Stimulated activated CD4-positive, alpha-beta T cell treated with anti-CD3 and anti-CD28 coated beads, TNF-alpha, amount 100 ng/mL, for 1 hour (primary cell): ENCODE results near the gene OTOR.

Experiments used
- DNase-seq, 3 donors: peaks; one replicate each; pipeline ENCODE4 v3.0.0-alpha.2; 2020; ENCODE audit warnings: low read depth in 3 of 3, low spot score in 1 of 3

OTOR gene

GRCh38 chr20:16748308-16748900 is at the start of gene OTOR:
Gene OTOR, plus strand, starts transcription at chr20:16748358. Its CDS starts 44 bp downstream, at chr20:16748402.
- no peak for DNase-seq

GRCh38 chr20:16699293-16699692 is 48.9 kb upstream of the OTOR start:
- no peak for DNase-seq

GRCh38 chr20:16701296-16701695 is 46.9 kb upstream of the OTOR start:
- DNase-seq: no peak

- DNase-seq: no peak
These were observed 44.6 kb upstream of the OTOR start for GRCh38 chr20:16703570-16703969.

- DNase-seq: no peak
These were observed 40.5 kb upstream of the OTOR start for GRCh38 chr20:16707674-16708073.

GRCh38 chr20:16708602-16709001 is 39.6 kb upstream of the OTOR start:
- DNase-seq: no peak

GRCh38 chr20:16709017-16709416 is 39.1 kb upstream of the OTOR start:
- no peak for DNase-seq

GRCh38 chr20:16710781-16711180 is 37.4 kb upstream of the OTOR start:
- no peak for DNase-seq

- no peak for DNase-seq
These were observed 36.4 kb upstream of the OTOR start for GRCh38 chr20:16711661-16712258.

GRCh38 chr20:16712511-16712947 is 35.6 kb upstream of the OTOR start:
- no peak for DNase-seq

GRCh38 chr20:16713066-16713465 is 35.1 kb upstream of the OTOR start:
- DNase-seq: no peak

- no peak for DNase-seq
These were observed 33.9 kb upstream of the OTOR start for GRCh38 chr20:16714242-16714641.

- no peak for DNase-seq
These were observed 33.4 kb upstream of the OTOR start for GRCh38 chr20:16714751-16715150.

GRCh38 chr20:16719421-16719820 is 28.7 kb upstream of the OTOR start:
- no peak for DNase-seq

GRCh38 chr20:16729080-16729479 is 19.1 kb upstream of the OTOR start:
- DNase-seq: no peak

GRCh38 chr20:16729565-16730460 is 18.3 kb upstream of the OTOR start, which contains the start of gene SNRPB2:
Gene SNRPB2, plus strand, starts transcription at chr20:16730026. Its CDS starts 1,677 bp downstream, at chr20:16731703.
- DNase-seq: peak; percentile 70 to 78 (median 74)

- no peak for DNase-seq
These were observed 15.5 kb upstream of the OTOR start for GRCh38 chr20:16732506-16733152.

GRCh38 chr20:16740365-16741072 is 7.6 kb upstream of the OTOR start:
- no peak for DNase-seq

- DNase-seq: no peak
These were observed 3.9 kb upstream of the OTOR start for GRCh38 chr20:16744178-16744807.

GRCh38 chr20:16745204-16745603 is 3.0 kb upstream of the OTOR start:
- DNase-seq: no peak
